ENCODE results near the gene TET2.

TET2 gene

GRCh38 chr4:105140684-105141490 is 5.8 kb upstream of the TET2 start:
- FAIRE-seq, result peak; percentile 77
- no peak for DNase-seq (ENCODE audit: insufficient read length, low spot score)
- TF ChIP-seq CTCF (IDR thresholded peaks at IDR 0.05; ENCODE audit: insufficient read depth, missing control alignments), result peak; percentile 86

GRCh38 chr4:105145156-105145902 is 1.3 kb upstream of the TET2 start:
- no peak for DNase-seq (ENCODE audit: insufficient read length, low spot score)
- TF ChIP-seq CTCF (IDR thresholded peaks at IDR 0.05; ENCODE audit: insufficient read depth, missing control alignments), result no peak
- FAIRE-seq, result peak; percentile 58

GRCh38 chr4:105145903-105146275 is 787 bp upstream of the TET2 start:
- FAIRE-seq, result no peak

GRCh38 chr4:105147016-105147552 is 408 bp downstream of the TET2 start:
- no peak for TF ChIP-seq CTCF (IDR thresholded peaks at IDR 0.05; ENCODE audit: insufficient read depth, missing control alignments)
- no peak for DNase-seq (ENCODE audit: insufficient read length, low spot score)
- no peak for FAIRE-seq

More at GRCh38 chr4:105145903-105146275, 787 bp upstream of the TET2 start:
- TF ChIP-seq CTCF (IDR thresholded peaks at IDR 0.05; ENCODE audit: insufficient read depth, missing control alignments), result no peak
- no peak for DNase-seq (ENCODE audit: insufficient read length, low spot score)

GRCh38 chr4:105147553-105148161 is 981 bp downstream of the TET2 start:
- no peak for DNase-seq (ENCODE audit: insufficient read length, low spot score)
- no peak for TF ChIP-seq CTCF (IDR thresholded peaks at IDR 0.05; ENCODE audit: insufficient read depth, missing control alignments)
- FAIRE-seq, result no peak

GRCh38 chr4:105148356-105148755 is 1.7 kb downstream of the TET2 start:
- no peak for DNase-seq (ENCODE audit: insufficient read length, low spot score)
- TF ChIP-seq CTCF (IDR thresholded peaks at IDR 0.05; ENCODE audit: insufficient read depth, missing control alignments), result no peak
- FAIRE-seq, result no peak

All from D721Med (cell line).